Bronchial epithelial cell (primary cell): Measurements from ENCODE around the gene SIGLEC1. TPM values are rescaled to one million over a fixed set of nuclear protein-coding genes. Genes with fewer than 3 reads are reported as not detected.

Experiments used
- DNase-seq: peaks from one replicate; pipeline ENCODE4 v3.0.0-alpha.2; 2010; ENCODE audit warnings: low read depth
- FAIRE-seq: peaks from 2 replicates; lab custom pipeline; 2011; peaks lifted over from hg19 to GRCh38; lab: Jason Lieb, UNC
- H3K27me3 ChIP-seq: 2 replicates; pipeline ENCODE4 v1.5.1; 2011; ENCODE audit warnings: low read length; ENCODE audit not compliant: control insufficient read depth, insufficient read depth
- H3K36me3 ChIP-seq: 2 replicates; pipeline ENCODE4 v1.5.1; 2011; ENCODE audit warnings: low read length; ENCODE audit not compliant: control insufficient read depth, insufficient read depth
- H3K4me3 ChIP-seq: 2 replicates; pipeline ENCODE4 v1.5.1; 2011; ENCODE audit warnings: mild to moderate bottlenecking, low read depth, low read length, control low read depth
- CTCF ChIP-seq: IDR thresholded peaks from 2 replicates; pipeline ENCODE4 v1.5.1; 2011; ENCODE audit warnings: mild to moderate bottlenecking, moderate library complexity, low read length, control low read depth, inconsistent platforms; ENCODE audit not compliant: insufficient read depth, severe bottlenecking
- total RNA-seq: library from RNA; depleted of rRNA; stranded (reverse); fragments of >200 nt; gene quantifications from 2 replicates; pipeline ENCODE4 v1.2.1, GENCODE V29; 2014

Gene SIGLEC1
- total RNA-seq, 1 donor from 2014 or later: not detected

GRCh38 chr20:3667434-3668037, 44.9 kb downstream of the SIGLEC1 start:
- no peak for TF ChIP-seq CTCF
- FAIRE-seq: no peak
- DNase-seq: no peak

GRCh38 chr20:3663858-3664257, 48.5 kb downstream of the SIGLEC1 start:
- TF ChIP-seq CTCF: no peak
- Histone ChIP-seq H3K27me3 (peaks cover 23% of the 10 kb centered on the region), H3K36me3 (no peaks in the 10 kb centered on the region), H3K4me3 (no peak overlapping the region)
- DNase-seq (no peak), FAIRE-seq (no peak)

More at GRCh38 chr20:3667434-3668037, 44.9 kb downstream of the SIGLEC1 start:
- H3K27me3 ChIP-seq: peaks cover 11% of the 10 kb centered on the region
- no peaks in the 10 kb centered on the region for H3K36me3 ChIP-seq
- no peak overlapping the region for H3K4me3 ChIP-seq

DNA sequence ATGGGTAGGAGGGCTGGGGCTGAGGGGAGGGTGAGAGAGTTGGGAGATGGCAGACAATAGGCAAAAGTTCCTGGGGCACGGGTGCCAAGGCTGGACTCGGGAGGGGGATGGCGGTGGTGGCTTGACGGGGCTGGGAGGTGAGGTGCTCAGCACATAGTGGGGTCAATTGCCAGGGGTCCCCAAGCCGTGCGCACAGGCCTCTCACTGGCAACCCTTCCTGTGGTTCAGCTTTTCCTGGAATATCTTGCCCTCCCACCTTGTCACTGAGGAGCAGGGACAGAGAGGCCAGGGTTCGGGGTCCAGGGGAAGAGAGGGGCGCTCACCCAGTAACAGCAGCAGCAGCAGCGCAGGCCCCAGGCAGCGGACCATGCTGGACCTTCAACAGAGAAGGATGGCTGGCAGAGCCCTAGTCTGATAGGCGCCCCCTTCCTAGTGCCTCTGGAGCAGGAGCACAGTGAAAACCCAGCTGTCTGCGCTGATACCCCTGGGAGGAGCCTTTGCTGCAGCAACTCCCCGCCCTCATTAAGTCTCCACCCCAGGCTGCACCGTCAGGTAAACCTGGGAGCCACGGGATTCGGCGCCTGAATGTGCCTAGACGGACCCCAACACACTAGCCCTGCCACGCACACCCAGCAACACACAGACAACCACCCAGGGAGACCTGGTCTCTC, 49.2 kb downstream of the SIGLEC1 start, which contains the start of gene GFRA4:
Gene GFRA4, minus strand, starts transcription at position 369 of the 671 bp plus-strand sequence. Its CDS starts 0 bp downstream, at position 369.
- no peak for TF ChIP-seq CTCF
- FAIRE-seq: no peak
- H3K36me3 ChIP-seq: no peaks in the 10 kb centered on the region
- H3K4me3 ChIP-seq: no peak within 1 kb of the TSS
- H3K27me3 ChIP-seq: peaks cover 23% of the 10 kb centered on the region
- DNase-seq: no peak

Other genes with a start within 250 kb of the SIGLEC1 start
- 50.0 and 55.0 TPM in 2 replicates for gene ATRN, start 241.6 kb downstream of the SIGLEC1 start, total RNA-seq
- gene GFRA4, start 49.2 kb downstream of the SIGLEC1 start, total RNA-seq: not detected in 2 replicates
- gene ADAM33, start 30.6 kb downstream of the SIGLEC1 start, total RNA-seq: under 0.01 and 0.53 TPM in 2 replicates
- not detected in 2 replicates for gene HSPA12B, start 20.1 kb upstream of the SIGLEC1 start, total RNA-seq
- 15.0 and 15.4 TPM in 2 replicates for gene ADISSP, start 55.2 kb upstream of the SIGLEC1 start, total RNA-seq
- gene SPEF1, start 68.8 kb upstream of the SIGLEC1 start, total RNA-seq: under 0.01 TPM in 1 of 2 replicates, not detected in the other
- 67.8 and 87.4 TPM in 2 replicates for gene CENPB, start 74.1 kb upstream of the SIGLEC1 start, total RNA-seq
- gene CDC25B, start 83.7 kb upstream of the SIGLEC1 start, total RNA-seq: 7.6 and 17.9 TPM in 2 replicates
- 9.5 and 12.4 TPM in 2 replicates for gene AP5S1, start 107.9 kb upstream of the SIGLEC1 start, total RNA-seq
- 9.7 and 9.9 TPM in 2 replicates for gene MAVS, start 134.2 kb upstream of the SIGLEC1 start, total RNA-seq
- 29.7 and 40.3 TPM in 2 replicates for gene PANK2, start 176.8 kb upstream of the SIGLEC1 start, total RNA-seq